GM21390 (cell line): ENCODE results near the gene AKAP7.
A peak's percentile ranks its signal among the peaks of the same experiment; 100 is the strongest.

ENCODE experiments used
- ATAC-seq: cut with Tn5 transposase; IDR thresholded peaks from one replicate; pipeline ENCODE4 v1.9.1; 2021; ENCODE audit not compliant: unreplicated experiment

AKAP7 gene

GRCh38 chr6:131132360-131132759 lies 2.9 kb upstream of the AKAP7 start:
- ATAC-seq: no peak

GRCh38 chr6:131134220-131134979 lies 867 bp upstream of the AKAP7 start:
- no peak for ATAC-seq

DNA sequence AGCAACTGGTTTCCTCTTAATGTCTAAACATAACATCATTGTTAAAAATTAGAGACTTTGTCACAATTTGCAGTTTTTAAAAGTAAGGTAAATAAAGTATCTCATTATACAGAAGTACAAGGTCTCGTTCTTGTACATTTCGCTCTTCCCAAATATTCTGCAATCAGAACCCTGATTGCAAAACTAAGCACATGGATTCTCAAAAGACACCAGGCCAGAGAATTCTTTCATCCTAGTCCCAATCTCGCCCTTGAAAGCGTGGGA lies 355 bp upstream of the AKAP7 start:
- no peak for ATAC-seq

- no peak for ATAC-seq
Measured at GRCh38 chr6:131136021-131136786, 937 bp downstream of the AKAP7 start.

DNA sequence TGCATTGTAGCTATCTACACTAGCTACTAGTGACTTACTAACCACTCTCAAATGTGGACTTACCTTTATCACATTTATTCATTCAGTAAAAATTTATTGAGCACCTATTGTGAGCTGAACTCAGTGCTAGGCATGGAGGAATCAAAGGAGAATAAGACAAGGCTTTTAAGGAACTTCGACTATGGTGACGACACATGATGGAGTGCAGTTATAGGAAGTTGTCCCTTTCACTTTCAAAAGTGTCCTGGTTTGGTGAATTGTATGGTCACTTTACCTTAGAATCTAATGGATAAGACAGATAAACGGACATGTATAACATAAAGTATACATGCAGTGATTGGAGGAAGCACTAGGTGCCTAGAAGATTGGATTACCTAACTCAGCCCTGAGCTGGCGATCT lies 4.3 kb downstream of the AKAP7 start:
- ATAC-seq: no peak

DNA sequence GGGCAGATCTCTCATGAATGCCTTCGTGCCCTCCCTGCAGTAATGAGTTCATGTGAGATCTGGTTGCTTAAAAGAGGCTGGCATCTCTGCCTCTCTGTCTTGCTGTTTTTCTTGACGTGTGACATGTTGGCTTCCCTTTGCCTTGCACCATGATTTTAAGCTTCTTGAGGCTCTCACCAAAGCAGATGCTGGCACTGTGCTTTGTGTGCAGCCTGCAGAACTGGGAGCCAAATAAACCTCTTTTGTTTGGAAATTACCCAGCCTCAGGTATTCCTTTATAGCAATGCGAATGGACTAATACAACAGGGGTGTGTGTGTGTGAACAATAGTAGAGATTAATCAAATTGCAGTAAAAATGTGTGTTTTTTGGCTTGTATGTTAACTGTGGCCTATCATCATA lies 8.1 kb downstream of the AKAP7 start:
- ATAC-seq: no peak

DNA sequence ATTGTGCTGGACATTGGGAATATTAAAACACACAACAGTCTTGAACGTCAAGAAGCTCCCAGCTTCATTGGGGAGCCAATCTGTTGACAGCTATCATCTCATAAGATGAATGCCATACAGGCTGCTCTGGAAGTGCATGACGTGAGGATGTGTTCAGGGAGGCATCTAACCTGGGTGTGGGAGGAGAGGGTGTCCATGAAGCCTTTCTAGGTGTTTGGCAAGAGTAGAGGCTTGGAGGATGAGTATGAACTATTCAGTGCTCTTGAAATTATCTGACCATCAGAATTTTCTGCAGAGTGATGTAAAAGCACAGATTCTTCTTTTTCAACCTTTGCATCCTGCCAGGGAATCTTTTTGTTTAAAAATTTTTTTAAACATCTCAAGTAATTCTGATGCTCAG lies 11.6 kb downstream of the AKAP7 start:
- no peak for ATAC-seq

- no peak for ATAC-seq
Measured at GRCh38 chr6:131156411-131156810, 21.1 kb downstream of the AKAP7 start.

DNA sequence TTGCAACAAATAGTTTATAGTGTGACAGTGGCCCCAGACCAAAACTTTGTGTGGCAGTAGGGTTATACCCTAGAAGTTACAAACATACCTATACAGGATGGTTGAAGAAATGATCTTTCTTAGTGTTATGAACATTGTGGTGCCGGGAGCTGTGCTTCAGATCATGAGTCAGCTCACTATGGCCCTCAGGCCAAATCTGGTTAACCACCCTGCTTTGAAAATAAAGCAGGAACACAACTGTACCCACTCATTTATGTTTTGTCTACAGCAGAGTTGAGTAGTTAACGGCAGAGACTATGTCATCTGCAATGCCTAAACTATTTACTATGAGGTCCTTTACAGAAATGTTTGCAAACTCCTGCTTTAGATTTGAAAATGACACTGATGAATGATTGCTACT lies 24.3 kb downstream of the AKAP7 start:
- ATAC-seq: no peak

DNA sequence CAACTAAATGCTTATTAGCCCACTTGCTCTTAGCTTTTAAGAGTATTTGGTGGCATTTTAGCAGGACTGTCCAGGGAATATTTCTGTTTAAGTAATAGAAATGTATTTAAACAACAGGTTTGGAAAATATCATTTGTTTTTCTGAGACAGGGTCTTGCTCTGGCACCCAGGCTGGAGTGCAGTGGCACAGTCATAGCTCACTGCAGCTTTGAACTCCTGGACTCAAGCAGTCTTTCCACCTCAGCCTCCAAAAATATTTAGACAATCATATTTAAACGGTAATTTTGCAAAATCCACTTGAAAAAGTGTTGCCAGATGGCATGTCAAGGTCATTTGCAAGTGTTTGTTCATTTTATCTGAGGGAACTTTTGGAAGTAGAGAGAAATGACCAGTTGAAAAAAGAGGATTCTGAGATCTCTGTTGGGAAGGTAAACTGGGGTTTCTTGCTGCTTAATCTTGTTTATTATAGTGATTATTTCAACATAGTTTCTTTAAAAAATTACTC lies 25.0 kb downstream of the AKAP7 start:
- ATAC-seq: no peak

DNA sequence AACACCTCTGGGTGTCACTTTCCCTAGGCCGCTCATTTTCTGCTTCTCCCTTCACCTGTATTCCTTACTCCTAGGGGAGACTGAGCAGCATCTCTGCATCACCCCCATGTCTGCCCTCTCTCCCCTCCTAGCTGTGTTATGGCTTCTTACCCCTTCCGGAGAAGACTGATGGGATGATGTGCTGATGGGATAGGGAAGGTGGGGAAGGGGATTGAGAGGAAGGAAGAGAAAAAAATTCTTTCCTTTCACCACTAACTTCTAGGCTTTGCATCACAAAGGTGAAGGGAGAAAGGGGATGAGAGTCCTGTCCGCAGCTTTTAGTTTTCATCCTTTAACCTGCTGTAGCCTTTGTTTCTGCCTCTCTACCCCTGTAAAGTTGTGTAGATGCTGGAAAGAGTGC lies 26.7 kb downstream of the AKAP7 start:
- ATAC-seq: no peak

GRCh38 chr6:131163886-131164285 lies 28.6 kb downstream of the AKAP7 start:
- ATAC-seq: no peak

- ATAC-seq: no peak
Measured at GRCh38 chr6:131164506-131164905, 29.2 kb downstream of the AKAP7 start.

DNA sequence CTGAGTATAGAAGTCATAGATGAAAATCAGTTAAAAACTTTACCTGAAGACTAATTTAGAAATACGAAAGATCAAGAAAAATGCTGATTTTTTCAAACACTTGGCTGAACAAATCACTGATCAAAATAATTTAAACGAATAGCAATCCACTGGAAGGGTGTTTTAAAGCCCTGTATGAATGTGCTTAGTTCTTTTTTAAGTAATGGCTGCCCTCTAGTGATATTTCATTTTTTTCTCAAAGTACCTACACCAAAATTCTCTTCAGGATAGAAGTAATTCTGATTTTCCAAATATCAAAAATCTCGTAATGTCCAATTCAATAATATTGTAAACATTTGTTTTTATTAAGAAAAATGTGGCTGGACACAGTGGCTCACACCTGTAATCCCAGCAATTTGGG lies 32.5 kb downstream of the AKAP7 start:
- no peak for ATAC-seq

GRCh38 chr6:131169613-131170012 lies 34.3 kb downstream of the AKAP7 start:
- ATAC-seq: no peak

- ATAC-seq: no peak
Measured at GRCh38 chr6:131172222-131172621, 37.0 kb downstream of the AKAP7 start.

DNA sequence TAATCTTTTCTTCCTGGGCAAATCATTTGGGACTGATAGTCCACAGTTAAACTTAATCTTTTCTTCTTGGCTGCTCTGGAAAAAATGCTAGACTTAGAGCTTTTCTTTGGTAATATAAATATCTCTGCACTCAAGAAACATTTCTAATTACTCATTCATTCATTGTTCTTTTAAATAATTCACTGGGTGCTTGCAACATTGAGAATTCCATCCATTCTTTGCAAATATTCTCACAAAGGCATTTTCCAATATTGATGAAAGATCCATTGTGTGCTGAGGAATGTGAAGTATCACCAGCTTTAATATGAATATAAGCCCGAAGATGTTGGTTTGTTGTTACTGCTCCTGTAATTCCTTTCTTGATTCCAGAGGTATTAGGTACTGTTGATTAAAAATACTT lies 38.4 kb downstream of the AKAP7 start:
- no peak for ATAC-seq

DNA sequence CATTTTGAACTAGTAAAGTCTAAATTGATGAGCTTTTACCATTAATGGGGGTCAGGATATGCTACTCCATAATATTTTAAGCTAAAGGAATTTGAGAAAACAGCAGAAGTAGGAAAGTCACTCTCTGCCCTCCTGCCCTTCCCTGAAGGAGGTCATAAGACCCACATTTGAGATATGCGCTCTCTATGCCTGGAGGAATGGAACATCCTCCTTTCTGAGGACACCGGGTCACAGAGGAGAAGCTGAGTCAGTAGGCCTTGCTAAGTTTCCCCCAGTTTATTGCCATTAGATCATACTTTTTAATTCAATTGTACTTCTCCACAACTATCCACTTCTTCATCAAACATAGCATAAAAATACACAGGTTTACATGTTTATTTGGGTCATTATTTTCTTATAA lies 40.3 kb downstream of the AKAP7 start:
- no peak for ATAC-seq

DNA sequence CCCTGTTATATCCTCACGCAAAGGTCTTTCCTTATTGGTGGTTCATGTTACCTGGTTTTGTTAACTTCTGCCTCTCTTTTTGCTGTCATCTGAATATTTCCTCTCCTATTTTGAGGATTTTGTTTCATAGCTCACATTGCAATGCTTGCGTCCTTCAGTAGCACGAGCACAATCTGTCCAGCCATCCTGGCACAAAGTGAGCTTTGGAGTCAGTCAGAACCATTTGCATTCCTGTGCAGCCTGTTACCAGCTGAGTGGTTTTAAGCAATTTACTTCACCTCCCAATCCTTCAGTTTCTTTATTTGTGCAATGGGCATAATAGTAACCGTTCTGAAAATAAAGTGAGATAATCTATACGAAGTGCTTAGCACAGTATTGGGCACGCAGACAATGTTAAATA lies 42.7 kb downstream of the AKAP7 start:
- no peak for ATAC-seq

DNA sequence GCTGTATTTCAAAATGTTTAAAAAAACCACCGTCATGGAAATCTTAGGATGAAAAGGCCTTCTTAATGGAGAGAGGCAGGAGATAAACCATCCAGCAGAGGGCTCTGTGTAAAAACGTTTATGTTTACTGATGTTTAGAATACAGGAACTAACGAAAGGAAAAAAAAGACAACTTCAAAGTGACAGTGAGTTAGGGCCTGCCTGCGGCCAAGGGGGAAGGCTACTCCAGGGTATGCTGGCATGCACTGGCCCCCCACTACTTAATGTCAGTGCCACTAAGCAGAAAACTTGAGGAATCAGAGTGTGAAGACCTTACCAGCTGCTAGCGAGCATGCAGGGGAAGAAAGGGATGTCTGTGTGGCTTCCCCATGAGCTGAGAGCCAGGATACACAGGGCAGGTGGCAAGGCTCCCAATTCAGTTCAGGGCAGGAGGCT lies 47.7 kb downstream of the AKAP7 start:
- ATAC-seq: peak; percentile 64

DNA sequence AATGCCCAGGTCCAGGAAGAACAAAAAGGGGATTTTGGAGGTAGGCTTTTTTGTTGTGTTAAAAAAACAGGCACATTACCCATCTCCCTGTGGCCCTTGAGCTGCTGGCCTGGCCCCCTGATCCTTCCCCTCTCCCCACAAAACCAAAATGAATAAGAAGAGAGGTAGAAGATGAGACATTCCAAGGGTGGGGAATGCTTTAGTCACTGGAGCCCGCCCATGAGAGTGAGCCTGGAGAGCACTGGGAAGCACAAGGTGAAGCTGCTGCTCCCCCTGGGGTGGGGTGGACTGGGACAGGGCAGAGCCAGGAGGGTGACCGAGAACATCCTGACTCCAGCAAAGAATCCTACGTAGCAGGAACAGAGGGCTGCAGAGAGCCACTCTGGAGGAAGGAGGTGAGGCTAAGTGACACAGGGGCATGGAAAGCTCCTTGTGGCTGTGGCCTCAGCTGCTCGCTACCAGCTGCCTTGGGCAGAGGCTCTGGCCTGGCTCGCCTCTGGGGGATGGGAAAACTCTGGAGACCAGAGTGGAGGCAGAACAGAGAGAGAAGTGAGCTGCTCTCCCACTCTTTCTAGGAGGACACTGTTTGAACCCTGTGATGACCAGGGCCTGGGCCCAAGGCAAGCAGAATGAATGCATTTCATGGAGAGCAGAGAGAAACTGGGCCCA lies 48.3 kb downstream of the AKAP7 start:
- no peak for ATAC-seq

- ATAC-seq: no peak
Measured at GRCh38 chr6:131191590-131191989, 56.3 kb downstream of the AKAP7 start.
